Neural crest cell (in vitro differentiated cells): ENCODE results near the gene ZNF618. TPM values are rescaled to one million over a fixed set of nuclear protein-coding genes. Genes with fewer than 3 reads are reported as not detected.

Experiments used
- DNase-seq: peaks from one replicate; pipeline ENCODE4 v3.0.0; 2021; ENCODE audit warnings: low read depth, mixed read lengths, low spot score
- H3K27ac Mint-ChIP-seq: one replicate; pipeline ENCODE4 v1.8.0; 2021; ENCODE audit warnings: mild to moderate bottlenecking, mixed read lengths; ENCODE audit not compliant: unreplicated experiment
- H3K27me3 Mint-ChIP-seq: 2 replicates; pipeline ENCODE4 v1.8.0; 2021; ENCODE audit warnings: low read depth, mild to moderate bottlenecking, mixed read lengths
- H3K36me3 Mint-ChIP-seq: 2 replicates; pipeline ENCODE4 v1.8.0; 2021; ENCODE audit warnings: low read depth, mild to moderate bottlenecking, mixed read lengths
- H3K4me1 Mint-ChIP-seq: 2 replicates; pipeline ENCODE4 v1.8.0; 2021; ENCODE audit warnings: mixed read lengths
- H3K4me3 Mint-ChIP-seq: one replicate; pipeline ENCODE4 v1.8.0; 2021; ENCODE audit warnings: mild to moderate bottlenecking, mixed read lengths
- H3K9me3 Mint-ChIP-seq: 2 replicates; pipeline ENCODE4 v1.8.0; 2021; ENCODE audit warnings: mixed read lengths
- CTCF ChIP-seq: fragments of 200-600 bp; sonication (generic); conservative IDR thresholded peaks from 2 replicates; pipeline ENCODE4 v1.5.0; 2021; ENCODE audit warnings: antibody characterized with exemption, mild to moderate bottlenecking
- total RNA-seq: library from RNA; stranded (reverse); gene quantifications from 2 replicates; pipeline ENCODE4 v1.2.1, GENCODE V29; 2021

Gene ZNF618
- total RNA-seq, 1 donor from 2014 or later, result 60.8 TPM

- Mint-ChIP-seq H3K9me3 (no peaks in the 10 kb centered on the region), H3K4me3 (no peak overlapping the region), H3K27ac (no peak overlapping the region), H3K36me3 (peaks cover 1% of the 10 kb centered on the region), H3K27me3 (no peaks in the 10 kb centered on the region), H3K4me1 (peaks cover 4% of the 10 kb centered on the region)
- no peak for TF ChIP-seq CTCF
- no peak for DNase-seq
Observed at GRCh38 chr9:113978725-113979342, 102.7 kb downstream of the ZNF618 start.

DNA sequence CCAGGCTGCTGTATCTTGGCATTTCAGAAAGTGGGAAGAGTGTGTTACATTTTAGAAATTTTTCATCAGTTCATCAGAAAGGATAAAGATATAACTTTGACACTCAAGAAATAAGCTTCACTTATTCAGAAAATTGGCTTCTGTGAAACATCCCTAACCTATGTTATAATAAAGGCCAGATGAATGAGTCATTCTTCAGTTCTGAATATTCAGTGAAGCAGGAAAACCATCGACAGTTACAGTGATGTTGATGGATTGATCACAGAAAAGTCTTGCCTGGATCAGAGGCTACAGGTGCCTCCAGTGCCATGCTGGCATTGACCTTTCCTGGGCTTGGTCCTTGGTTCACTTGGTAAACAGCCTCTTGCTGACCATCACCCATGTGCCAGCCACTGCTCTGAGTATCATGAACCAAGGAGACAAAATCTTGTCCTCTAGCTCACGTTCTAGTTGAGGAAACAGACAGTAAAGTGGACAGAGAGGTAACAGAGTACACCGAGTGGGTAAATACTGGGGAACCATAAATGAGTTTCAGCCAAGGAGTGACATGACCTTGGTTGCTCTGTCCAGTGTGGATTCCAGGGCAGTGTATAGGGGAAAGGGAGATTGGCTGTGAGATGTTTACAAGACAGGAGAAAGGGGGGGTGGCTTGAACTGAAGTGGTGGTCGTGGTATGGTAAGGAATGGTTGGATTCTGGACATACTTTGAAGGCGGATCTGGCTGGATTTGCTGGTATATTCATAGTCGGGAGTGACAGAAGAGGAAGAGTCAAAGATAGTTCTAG is 103.4 kb downstream of the ZNF618 start:
- DNase-seq, result no peak
- Mint-ChIP-seq H3K36me3 (peaks cover 3% of the 10 kb centered on the region), H3K4me3 (no peak overlapping the region), H3K27me3 (no peaks in the 10 kb centered on the region), H3K27ac (no peak overlapping the region), H3K4me1 (peaks cover 4% of the 10 kb centered on the region), H3K9me3 (no peaks in the 10 kb centered on the region)
- no peak for TF ChIP-seq CTCF

GRCh38 chr9:113984639-113985380 is 108.7 kb downstream of the ZNF618 start:
- no peak for TF ChIP-seq CTCF
- H3K27ac Mint-ChIP-seq, result no peak overlapping the region
- no peaks in the 10 kb centered on the region for H3K27me3 Mint-ChIP-seq
- no peaks in the 10 kb centered on the region for H3K9me3 Mint-ChIP-seq
- no peak overlapping the region for H3K4me3 Mint-ChIP-seq
- no peak for DNase-seq
- H3K36me3 Mint-ChIP-seq, result peaks cover 8% of the 10 kb centered on the region
- peaks cover 5% of the 10 kb centered on the region for H3K4me1 Mint-ChIP-seq

GRCh38 chr9:113985968-113986585 is 110.0 kb downstream of the ZNF618 start:
- Mint-ChIP-seq H3K27me3 (no peaks in the 10 kb centered on the region), H3K4me1 (peaks cover 5% of the 10 kb centered on the region), H3K9me3 (no peaks in the 10 kb centered on the region), H3K36me3 (peaks cover 8% of the 10 kb centered on the region), H3K27ac (peak overlapping the region; percentile 50), H3K4me3 (no peak overlapping the region)
- TF ChIP-seq CTCF, result no peak
- no peak for DNase-seq

DNA sequence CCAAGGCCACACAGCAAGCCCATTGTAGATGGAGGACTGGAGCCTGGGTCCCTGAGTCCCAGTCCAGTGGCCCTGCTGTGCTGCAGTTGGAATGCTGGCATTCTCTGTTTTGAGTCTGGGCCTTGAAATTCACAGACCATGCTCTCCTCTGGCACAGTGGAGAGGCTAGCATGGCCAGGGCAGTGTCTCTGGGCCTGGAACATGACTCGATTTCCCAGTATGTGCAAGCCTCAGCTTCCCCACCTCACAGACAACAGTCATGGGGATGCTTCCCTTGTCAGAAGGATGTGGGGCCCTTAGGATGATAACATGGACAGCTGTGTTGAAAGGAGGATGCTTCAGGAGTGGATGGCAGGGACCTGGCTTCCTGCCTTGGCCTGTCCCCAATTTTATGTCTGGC is 110.8 kb downstream of the ZNF618 start:
- no peak for TF ChIP-seq CTCF
- Mint-ChIP-seq H3K27me3 (no peaks in the 10 kb centered on the region), H3K36me3 (peaks cover 8% of the 10 kb centered on the region), H3K4me1 (peaks cover 5% of the 10 kb centered on the region), H3K4me3 (no peak overlapping the region), H3K27ac (no peak overlapping the region), H3K9me3 (no peaks in the 10 kb centered on the region)
- no peak for DNase-seq
